GM13977 (cell line): ENCODE measurements around the gene UBL7.

ENCODE experiments used
- DNase-seq: peaks from one replicate; pipeline ENCODE4 v3.0.0; 2012; ENCODE audit warnings: low spot score
- in situ Hi-C: fragments of 300-500 bp; cut with MboI; formaldehyde crosslinking; loops from one replicate; pipeline ENCODE4 v1.12.0; 2022; ENCODE audit warnings: low sequenced_read_pairs, low pct_unique_long_range_greater_than_20kb, mixed read lengths, inconsistent platforms; ENCODE audit not compliant: unreplicated experiment
- TF ChIP-seq, protein P1 (sequence below): IDR thresholded peaks from 2 replicates; pipeline ENCODE4 v1.5.1; 2012; ENCODE audit warnings: mild to moderate bottlenecking, control low read depth; ENCODE audit not compliant: insufficient read depth; ENCODE audit errors: extremely low read depth, missing control alignments

The UBL7 gene

DNA sequence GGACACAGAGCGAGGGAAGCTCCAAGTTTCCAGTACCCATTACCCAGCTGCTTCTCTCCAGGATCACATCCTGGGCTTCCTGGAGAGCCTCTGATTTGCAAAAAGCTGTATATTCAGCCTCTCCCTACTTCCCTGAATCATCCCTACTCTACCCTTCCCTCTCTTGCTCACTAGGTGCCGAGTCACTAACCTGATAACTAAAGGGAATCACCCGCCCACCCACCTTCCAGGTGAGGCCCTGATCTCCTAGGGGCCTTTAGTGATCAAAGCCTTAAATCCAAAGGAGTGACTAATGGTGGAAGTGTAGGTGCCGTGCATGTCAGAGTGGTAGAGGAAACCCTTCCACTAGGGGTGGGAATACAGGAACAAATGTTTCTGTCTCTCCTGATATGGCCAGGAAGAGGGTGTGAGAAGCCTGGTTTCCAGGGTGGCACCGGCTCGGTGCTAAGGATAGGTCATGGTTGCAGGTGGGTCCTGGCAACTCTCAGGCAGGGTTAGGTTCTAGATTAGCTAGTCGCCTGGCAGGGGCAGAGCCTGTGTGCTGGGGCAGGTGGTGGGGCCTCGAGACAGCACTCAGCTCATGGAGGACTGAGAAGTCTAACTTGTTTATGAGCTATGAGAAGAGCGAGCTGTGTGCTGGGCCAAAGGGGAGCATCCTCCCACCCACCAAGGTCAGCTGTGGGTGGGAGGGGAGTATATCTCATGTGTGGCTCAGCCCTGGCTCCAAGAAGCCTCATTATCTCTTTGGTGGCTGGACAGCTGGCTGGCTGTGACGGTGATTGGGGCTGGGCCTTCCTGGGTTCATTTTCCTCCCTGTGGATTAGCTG, 37.3 kb downstream of the UBL7 start:
- in situ Hi-C loops = no loop called here
- DNase-seq = no peak
- TF ChIP-seq, protein P1, sequence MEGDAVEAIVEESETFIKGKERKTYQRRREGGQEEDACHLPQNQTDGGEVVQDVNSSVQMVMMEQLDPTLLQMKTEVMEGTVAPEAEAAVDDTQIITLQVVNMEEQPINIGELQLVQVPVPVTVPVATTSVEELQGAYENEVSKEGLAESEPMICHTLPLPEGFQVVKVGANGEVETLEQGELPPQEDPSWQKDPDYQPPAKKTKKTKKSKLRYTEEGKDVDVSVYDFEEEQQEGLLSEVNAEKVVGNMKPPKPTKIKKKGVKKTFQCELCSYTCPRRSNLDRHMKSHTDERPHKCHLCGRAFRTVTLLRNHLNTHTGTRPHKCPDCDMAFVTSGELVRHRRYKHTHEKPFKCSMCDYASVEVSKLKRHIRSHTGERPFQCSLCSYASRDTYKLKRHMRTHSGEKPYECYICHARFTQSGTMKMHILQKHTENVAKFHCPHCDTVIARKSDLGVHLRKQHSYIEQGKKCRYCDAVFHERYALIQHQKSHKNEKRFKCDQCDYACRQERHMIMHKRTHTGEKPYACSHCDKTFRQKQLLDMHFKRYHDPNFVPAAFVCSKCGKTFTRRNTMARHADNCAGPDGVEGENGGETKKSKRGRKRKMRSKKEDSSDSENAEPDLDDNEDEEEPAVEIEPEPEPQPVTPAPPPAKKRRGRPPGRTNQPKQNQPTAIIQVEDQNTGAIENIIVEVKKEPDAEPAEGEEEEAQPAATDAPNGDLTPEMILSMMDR = no peak

DNA sequence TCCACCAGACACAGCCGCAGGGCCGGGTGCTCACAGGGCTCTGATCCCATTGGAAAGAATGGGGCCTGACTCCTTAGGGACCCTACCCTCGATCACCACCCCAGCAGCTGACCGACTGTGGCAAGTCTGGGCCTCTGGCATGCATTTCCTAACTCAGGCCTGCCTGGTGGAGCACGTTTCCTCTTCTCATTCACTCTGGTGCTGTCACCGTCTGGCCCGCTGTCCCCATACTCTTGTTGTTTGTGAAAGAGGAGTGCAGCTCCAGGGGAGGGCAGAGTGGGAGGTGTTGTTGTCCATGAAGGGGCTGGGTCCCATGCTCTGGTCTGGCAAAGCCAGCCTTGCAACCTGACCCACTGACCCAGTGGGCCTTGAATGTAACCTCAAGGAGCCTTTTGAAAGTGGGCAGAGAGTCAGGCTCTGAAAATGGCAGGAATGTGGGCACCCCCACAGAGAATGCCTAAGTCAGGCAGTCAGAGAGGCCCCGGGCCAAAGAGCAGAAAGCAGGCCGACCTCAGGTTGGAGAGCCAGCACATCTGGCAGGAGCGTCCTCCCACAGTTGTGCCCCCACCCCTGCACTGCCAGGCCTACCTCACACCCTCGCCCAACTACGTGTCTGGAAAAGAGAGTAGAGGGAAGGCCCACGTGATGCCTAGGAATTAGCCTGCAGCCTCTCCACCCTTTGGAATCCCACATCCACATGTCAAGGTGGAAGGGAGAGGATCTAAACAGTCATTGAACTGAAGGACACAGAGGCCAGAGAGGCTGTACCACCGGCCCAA, 38.1 kb downstream of the UBL7 start:
- no peak for DNase-seq
- TF ChIP-seq, protein P1 = no peak
- in situ Hi-C loops = no loop called here

DNA sequence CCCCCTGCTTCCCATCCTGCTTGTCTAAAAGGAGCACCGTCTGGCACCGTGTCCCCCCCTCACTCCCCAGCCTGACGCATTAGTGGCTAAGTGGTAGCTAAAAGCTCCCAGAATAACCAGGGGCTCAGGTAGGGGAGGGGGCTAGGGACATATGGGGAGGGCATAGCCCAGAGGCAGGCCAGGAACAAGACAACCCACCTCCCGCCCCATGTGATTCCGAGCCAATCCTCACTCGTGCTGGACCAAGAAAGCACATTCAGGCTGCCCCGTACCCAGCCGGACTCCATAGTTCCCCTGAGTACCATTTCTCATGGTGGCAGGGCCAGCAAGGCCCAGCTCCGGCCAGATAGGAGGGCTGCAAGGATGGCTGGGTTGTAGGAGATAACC, 38.7 kb downstream of the UBL7 start:
- in situ Hi-C loops = no loop called here
- DNase-seq = no peak
- TF ChIP-seq, protein P1 = no peak

DNA sequence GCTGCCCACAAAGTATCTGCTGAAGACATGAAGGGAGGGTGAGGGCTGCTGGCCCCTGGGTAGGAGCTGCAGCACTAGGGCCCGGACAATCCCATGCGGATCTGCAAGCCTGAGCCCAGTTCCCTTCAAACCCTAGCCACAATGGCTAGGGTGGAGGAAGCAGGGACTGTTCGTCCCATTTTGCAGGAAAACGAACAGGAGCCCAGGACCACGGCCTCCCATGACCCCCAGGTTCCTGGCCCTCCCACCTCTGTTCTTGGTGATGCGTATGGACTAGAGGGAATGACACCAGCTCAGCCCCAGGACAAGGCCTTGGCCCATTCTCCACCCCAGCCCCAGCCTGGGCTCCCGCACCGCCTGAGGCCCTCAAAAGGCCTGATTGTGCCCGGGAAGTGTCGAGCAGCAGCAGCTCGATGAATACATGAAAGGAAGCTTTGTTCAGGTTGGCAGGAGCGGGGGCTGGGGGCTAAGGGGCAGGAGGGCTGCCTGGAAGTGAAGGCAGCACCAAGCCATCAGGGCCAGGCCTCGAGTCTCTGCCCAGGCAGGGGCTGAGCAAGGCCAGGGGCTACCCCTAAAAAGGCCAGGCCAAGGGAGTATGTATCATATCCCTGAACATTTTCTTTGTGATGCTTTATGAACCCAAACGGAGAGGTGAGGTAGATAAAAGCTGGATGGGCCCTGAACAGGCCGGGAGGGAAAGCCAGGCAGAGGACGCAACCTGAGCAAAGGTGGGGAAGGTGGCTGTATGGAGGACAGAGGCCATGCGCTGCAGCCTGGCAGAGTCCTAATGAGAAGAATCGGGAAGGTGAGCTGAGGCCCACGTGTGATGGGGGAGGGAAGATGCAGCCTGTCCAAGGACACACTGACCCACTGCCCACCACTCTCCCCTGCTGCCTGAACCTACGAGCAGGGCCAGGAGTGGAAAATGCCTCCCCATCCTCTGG, 39.4 kb downstream of the UBL7 start:
- no peak for DNase-seq
- in situ Hi-C loops = no loop called here
- TF ChIP-seq, protein P1 = no peak

DNA sequence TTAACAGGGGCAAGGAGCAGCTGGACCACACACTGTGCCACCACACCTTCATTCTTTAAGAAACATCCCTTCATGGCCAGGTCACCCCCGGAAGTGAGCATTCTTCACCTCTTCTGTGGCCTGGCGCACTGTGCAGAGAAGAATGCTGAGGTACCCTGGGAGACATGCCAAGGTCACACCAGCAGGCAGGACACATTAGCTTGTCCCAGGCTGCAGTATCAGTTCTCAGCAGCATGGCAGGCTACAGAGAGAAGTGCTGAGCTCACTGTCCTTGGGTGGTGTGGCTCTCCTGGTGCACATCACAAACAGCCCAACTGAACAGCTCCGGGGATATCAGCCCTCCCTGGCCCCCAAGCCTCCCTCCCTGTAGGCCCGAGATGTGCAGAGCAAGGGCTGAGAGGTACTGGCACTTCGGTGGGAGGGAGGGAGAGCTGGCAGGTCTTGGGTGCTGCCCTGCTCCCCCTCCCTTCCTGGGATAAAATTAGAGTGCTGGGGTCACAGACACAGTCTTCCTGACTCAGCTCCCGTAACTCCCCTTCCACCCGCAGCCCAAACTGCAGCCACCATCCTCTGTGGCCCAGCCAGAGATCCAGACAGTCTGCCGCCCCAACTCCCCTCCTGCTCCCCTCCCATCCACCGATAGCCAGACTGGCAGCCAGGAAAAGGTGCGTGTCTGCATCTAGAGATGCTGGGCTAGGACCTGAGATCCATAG, 40.6 kb downstream of the UBL7 start:
- TF ChIP-seq, protein P1 = no peak
- no peak for DNase-seq
- in situ Hi-C loops = no loop called here

DNA sequence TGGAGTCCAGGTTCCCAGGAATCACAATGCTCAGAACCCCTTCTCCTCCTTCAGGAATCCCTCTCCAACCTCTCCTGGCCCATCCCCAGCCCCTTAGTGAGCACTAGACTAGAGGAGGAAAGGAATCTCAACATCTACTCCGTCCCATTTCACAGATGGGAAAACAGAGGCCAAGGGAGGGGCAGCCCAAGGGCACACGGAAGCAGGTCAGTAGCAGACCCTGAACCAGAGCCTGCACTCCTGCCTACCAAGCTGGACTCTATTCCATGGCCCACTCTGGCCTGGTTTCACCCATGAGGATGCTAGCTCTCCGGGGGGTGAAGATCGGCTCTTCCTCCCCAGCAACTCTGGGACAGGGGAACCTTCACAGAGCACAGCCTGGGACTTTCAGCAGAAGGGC, 41.5 kb downstream of the UBL7 start:
- TF ChIP-seq, protein P1 = no peak
- DNase-seq = no peak
- in situ Hi-C loops = no loop called here
